ENCODE measurements around the gene SUMO3.

DNA sequence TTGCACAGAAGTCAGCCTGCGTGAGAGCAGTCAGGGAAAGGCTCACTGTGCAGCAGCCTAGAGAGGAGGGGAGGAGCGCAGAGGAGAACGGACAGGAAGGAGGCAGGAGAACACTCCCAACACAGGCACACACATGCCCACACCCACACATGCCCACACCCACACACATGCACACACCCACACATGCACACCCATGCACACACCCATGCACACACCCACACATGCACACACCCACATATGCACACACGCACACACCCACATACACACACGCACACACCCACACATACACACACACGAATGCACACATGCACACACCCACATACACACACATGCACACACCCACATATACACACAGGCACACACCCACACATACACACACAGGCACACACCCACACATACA, 7.1 kb downstream of the SUMO3 start:
- TF ChIP-seq, protein P1, sequence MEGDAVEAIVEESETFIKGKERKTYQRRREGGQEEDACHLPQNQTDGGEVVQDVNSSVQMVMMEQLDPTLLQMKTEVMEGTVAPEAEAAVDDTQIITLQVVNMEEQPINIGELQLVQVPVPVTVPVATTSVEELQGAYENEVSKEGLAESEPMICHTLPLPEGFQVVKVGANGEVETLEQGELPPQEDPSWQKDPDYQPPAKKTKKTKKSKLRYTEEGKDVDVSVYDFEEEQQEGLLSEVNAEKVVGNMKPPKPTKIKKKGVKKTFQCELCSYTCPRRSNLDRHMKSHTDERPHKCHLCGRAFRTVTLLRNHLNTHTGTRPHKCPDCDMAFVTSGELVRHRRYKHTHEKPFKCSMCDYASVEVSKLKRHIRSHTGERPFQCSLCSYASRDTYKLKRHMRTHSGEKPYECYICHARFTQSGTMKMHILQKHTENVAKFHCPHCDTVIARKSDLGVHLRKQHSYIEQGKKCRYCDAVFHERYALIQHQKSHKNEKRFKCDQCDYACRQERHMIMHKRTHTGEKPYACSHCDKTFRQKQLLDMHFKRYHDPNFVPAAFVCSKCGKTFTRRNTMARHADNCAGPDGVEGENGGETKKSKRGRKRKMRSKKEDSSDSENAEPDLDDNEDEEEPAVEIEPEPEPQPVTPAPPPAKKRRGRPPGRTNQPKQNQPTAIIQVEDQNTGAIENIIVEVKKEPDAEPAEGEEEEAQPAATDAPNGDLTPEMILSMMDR (IDR thresholded peaks at IDR 0.05) = no peak
- TF ChIP-seq POLR2A (IDR thresholded peaks at IDR 0.05) (no peak), POLR2AphosphoS5 (IDR thresholded peaks at IDR 0.05) (no peak)
